Lung microvascular endothelial cell (primary cell): ENCODE measurements around the gene GALR3. TPM values are rescaled to one million over a fixed set of nuclear protein-coding genes. Genes with fewer than 3 reads are reported as not detected.
A peak's percentile ranks its signal among the peaks of the same experiment; 100 is the strongest.

Experiments
- DNase-seq, 2 donors: peaks; one replicate each; pipeline versions ENCODE4 v3.0.0 to v3.0.0-alpha.2; 2010; ENCODE audit warnings: low read depth in 2 of 2
- total RNA-seq: library from RNA; depleted of rRNA; stranded (reverse); fragments of >200 nt; gene quantifications from 2 replicates; pipeline ENCODE4 v1.2.1, GENCODE V29; 2014

The GALR3 gene
- total RNA-seq, 1 donor from 2014 or later: not detected

- DNase-seq: no peak
These were observed 20.0 kb upstream of the GALR3 start for GRCh38 chr22:37803195-37803638.

- DNase-seq: no peak
These were observed 19.4 kb upstream of the GALR3 start for GRCh38 chr22:37803639-37804351.

GRCh38 chr22:37804352-37804880, 18.8 kb upstream of the GALR3 start:
- DNase-seq: no peak

GRCh38 chr22:37804881-37805809, 18.0 kb upstream of the GALR3 start:
- DNase-seq: peak; percentile 85 to 93

GRCh38 chr22:37805810-37806277, 17.3 kb upstream of the GALR3 start:
- no peak for DNase-seq

- DNase-seq: peak in 1 of 2 donors; percentile 39
These were observed 16.5 kb upstream of the GALR3 start for GRCh38 chr22:37806409-37807333.

- DNase-seq: peak; percentile 96
These were observed 15.5 kb upstream of the GALR3 start, which contains the start of gene GCAT for GRCh38 chr22:37807410-37808293. Gene GCAT, plus strand, starts transcription at chr22:37807934. Its CDS starts 34 bp downstream, at chr22:37807968.

- DNase-seq: no peak
These were observed 14.9 kb upstream of the GALR3 start for GRCh38 chr22:37808294-37808657.

GRCh38 chr22:37809672-37810333, 13.4 kb upstream of the GALR3 start:
- DNase-seq: no peak

GRCh38 chr22:37811867-37812266, 11.3 kb upstream of the GALR3 start:
- DNase-seq: no peak

- no peak for DNase-seq
These were observed 10.1 kb upstream of the GALR3 start for GRCh38 chr22:37812869-37813678.

GRCh38 chr22:37815593-37815992, 7.6 kb upstream of the GALR3 start:
- no peak for DNase-seq

GRCh38 chr22:37816543-37817180, 6.5 kb upstream of the GALR3 start:
- no peak for DNase-seq

GRCh38 chr22:37817705-37818408, 5.3 kb upstream of the GALR3 start:
- DNase-seq: peak; percentile 81 to 83

- DNase-seq: peak; percentile 67 to 70
These were observed 4.6 kb upstream of the GALR3 start for GRCh38 chr22:37818409-37819104.

GRCh38 chr22:37819105-37819433, 4.1 kb upstream of the GALR3 start:
- DNase-seq: no peak

- no peak for DNase-seq
These were observed 2.8 kb upstream of the GALR3 start for GRCh38 chr22:37820350-37820749.
